ENCODE results near the gene NIT1.

- TF ChIP-seq CTCF (conservative IDR thresholded peaks at IDR 0.05; ENCODE audit: low read length) (no peak), EZH2phosphoT487 (IDR thresholded peaks at IDR 0.05; ENCODE audit: borderline replicate concordance) (no peak)
These were observed 3.3 kb upstream of the NIT1 start for GRCh38 chr1:161114556-161114955.
